HCT116 (cell line): ENCODE results near the gene DIO1. TPM values are rescaled to one million over a fixed set of nuclear protein-coding genes. Genes with fewer than 3 reads are reported as not detected.

Experiments
- ATAC-seq: fragments of 200-7000 bp; cut with Tn5 transposase; 2 replicates; pipeline ENCODE4 v1.9.1; 2020; ENCODE audit warnings: mild to moderate bottlenecking, moderate library complexity
- BruUV-seq: library from RNA; stranded (reverse); fragments of 400-500 nt; replicated peaks from 2 replicates; lab custom pipeline; 2021; lab: Mats Ljungman, UMichigan
- CTCF ChIA-PET: fragments of 300-600 bp; sonication (Branson Sonifier 250); formaldehyde crosslinking; loops from one replicate; lab custom pipeline; 2021; ENCODE audit warnings: antibody characterized with exemption; lab: Charles Lee
- POLR2A ChIA-PET: fragments of 300-600, 350-600 bp; sonication (Branson Sonifier 250); formaldehyde crosslinking; loops from one replicate; lab custom pipeline; 2021; ENCODE audit warnings: antibody characterized with exemption; lab: Charles Lee
- RAD21 ChIA-PET, 2 experiments: fragments of 300-600 bp; sonication (Branson Sonifier 250); formaldehyde crosslinking; loops; one replicate each; lab custom pipeline; 2023; ENCODE audit warnings: low total read pairs in 2 of 2; ENCODE audit not compliant: uncharacterized antibody in 2 of 2, unreplicated experiment in 2 of 2, low non-redundant PET in 1 of 2; lab: Charles Lee
- DNase-seq: peaks from one replicate; pipeline ENCODE4 v3.0.0-alpha.2; 2010; ENCODE audit warnings: low read depth, low spot score
- H2AFZ ChIP-seq: fragments of 200-600 bp; shearing (Covaris generic), sonication (generic); 2 replicates; pipeline ENCODE4 v1.6.1; 2017; ENCODE audit warnings: low read depth, mixed run types, mixed read lengths, antibody characterized with exemption, low read length; ENCODE audit not compliant: poor library complexity, severe bottlenecking
- H3K27ac ChIP-seq: 2 replicates; pipeline ENCODE4 v1.5.1; 2012; ENCODE audit warnings: low read depth, low read length
- H3K27me3 ChIP-seq: fragments of 200-600 bp; sonication (generic); 2 replicates; pipeline ENCODE4 v1.6.1; 2016; ENCODE audit warnings: mixed run types, low read length, mixed read lengths; ENCODE audit not compliant: insufficient read depth
- H3K36me3 ChIP-seq, 2 experiments: fragments of 200-500 bp in 1 of 2; fragments of 200-600 bp in 1 of 2; sonication (Bioruptor generic) in 1 of 2; sonication (generic) in 1 of 2; 2 replicates each; pipeline versions ENCODE4 v1.5.1 to v1.6.1; 2014 to 2016; ENCODE audit warnings: low read length in 2 of 2, inconsistent platforms in 1 of 2, mixed read lengths in 1 of 2, mixed run types in 1 of 2; ENCODE audit not compliant: insufficient read depth in 2 of 2, control insufficient read depth in 1 of 2
- H3K4me1 ChIP-seq, 2 experiments: fragments of 200-600 bp in 1 of 2; sonication (generic) in 1 of 2; 2 replicates each; pipeline versions ENCODE4 v1.5.1 to v1.6.1; 2012 to 2017; ENCODE audit warnings: low read length in 2 of 2, inconsistent platforms in 1 of 2, mild to moderate bottlenecking in 1 of 2, mixed read lengths in 1 of 2, mixed run types in 1 of 2, moderate library complexity in 1 of 2; ENCODE audit not compliant: insufficient read depth in 2 of 2, control insufficient read depth in 1 of 2
- H3K4me2 ChIP-seq: fragments of 200-600 bp; sonication (generic); 2 replicates; pipeline ENCODE4 v1.6.1; 2017; ENCODE audit warnings: mixed run types, low read length, mixed read lengths
- H3K4me3 ChIP-seq, 2 experiments: fragments of 200-600 bp in 1 of 2; sonication (generic) in 1 of 2; replicated peaks in 1 of 2; 2 replicates each; pipeline ENCODE4 v1.5.1; 2011 to 2016; ENCODE audit warnings: low read length in 2 of 2, control low read depth in 1 of 2, low read depth in 1 of 2, mild to moderate bottlenecking in 1 of 2, mixed read lengths in 1 of 2, mixed run types in 1 of 2
- H3K79me2 ChIP-seq: fragments of 200-600 bp; sonication (generic); 2 replicates; pipeline ENCODE4 v1.6.1; 2017; ENCODE audit warnings: mild to moderate bottlenecking, mixed run types, low read length, moderate library complexity, mixed read lengths; ENCODE audit not compliant: insufficient read depth
- H3K9ac ChIP-seq: fragments of 200-600 bp; sonication (generic); 2 replicates; pipeline ENCODE4 v1.6.1; 2016; ENCODE audit warnings: low read length, mixed read lengths
- H3K9me2 ChIP-seq: fragments of 200-600 bp; sonication (generic), shearing (Covaris generic); 2 replicates; pipeline ENCODE4 v1.6.1; 2017; ENCODE audit warnings: mixed run types, mild to moderate bottlenecking, moderate library complexity; ENCODE audit not compliant: insufficient read depth
- H3K9me3 ChIP-seq, 2 experiments: fragments of 200-500 bp in 1 of 2; fragments of 200-600 bp in 1 of 2; sonication (Bioruptor generic) in 1 of 2; sonication (generic) in 1 of 2; 2 replicates each; pipeline ENCODE4 v1.6.1; 2014 to 2017; ENCODE audit warnings: low read length in 2 of 2, mixed read lengths in 2 of 2, inconsistent platforms in 1 of 2, low read depth in 1 of 2, mild to moderate bottlenecking in 1 of 2, mixed run types in 1 of 2, moderate library complexity in 1 of 2; ENCODE audit not compliant: control insufficient read depth in 1 of 2, insufficient read depth in 1 of 2
- H4K20me1 ChIP-seq: fragments of 200-600 bp; sonication (generic), shearing (Covaris generic); 2 replicates; pipeline ENCODE4 v1.6.1; 2017; ENCODE audit warnings: mixed run types, mild to moderate bottlenecking, moderate library complexity; ENCODE audit not compliant: insufficient read depth
- CBX3 ChIP-seq: IDR thresholded peaks from 2 replicates; pipeline ENCODE4 v1.6.1; 2012; ENCODE audit warnings: low read depth
- CEBPB ChIP-seq: IDR thresholded peaks from 2 replicates; pipeline ENCODE4 v1.6.1; 2012; ENCODE audit warnings: low read depth
- EGR1 ChIP-seq: IDR thresholded peaks from 2 replicates; pipeline ENCODE4 v1.6.1; 2012; ENCODE audit warnings: low read depth
- ELF1 ChIP-seq: IDR thresholded peaks from 2 replicates; pipeline ENCODE4 v1.6.1; 2012; ENCODE audit warnings: low read depth, borderline replicate concordance
- EZH2phosphoT487 ChIP-seq: fragments of 200-600 bp; IDR thresholded peaks from 2 replicates; pipeline ENCODE4 v1.6.1; 2018; ENCODE audit warnings: antibody characterized with exemption, borderline replicate concordance
- POLR2AphosphoS5 ChIP-seq: IDR thresholded peaks from 2 replicates; pipeline ENCODE4 v1.6.1; 2011; ENCODE audit warnings: mild to moderate bottlenecking, low read depth, low read length, moderate library complexity
- SIN3A ChIP-seq: IDR thresholded peaks from 2 replicates; pipeline ENCODE4 v1.6.1; 2012; ENCODE audit warnings: low read depth
- SP1 ChIP-seq: IDR thresholded peaks from 2 replicates; pipeline ENCODE4 v1.6.1; 2012; ENCODE audit warnings: low read depth
- YY1 ChIP-seq: IDR thresholded peaks from 2 replicates; pipeline ENCODE4 v1.6.1; 2011; ENCODE audit warnings: low read length, low read depth, moderate library complexity, mild to moderate bottlenecking; ENCODE audit not compliant: insufficient replicate concordance; ENCODE audit errors: extremely low read depth
- intact Hi-C: fragments of 100-400 bp; cut with micrococcal nuclease; formaldehyde crosslinking; loops from 2 replicates; pipeline ENCODE4 v1.10.0; 2022
- total RNA-seq: library from RNA; stranded (reverse); gene quantifications from one replicate; pipeline ENCODE4 v1.2.1, GENCODE V29; 2021; ENCODE audit not compliant: unreplicated experiment
- TF ChIP-seq, protein P1 (sequence below), 3 experiments: fragments of 200-600 bp in 1 of 3; sonication (generic) in 1 of 3; IDR thresholded peaks in 2 of 3; conservative IDR thresholded peaks in 1 of 3; 2 replicates each; pipeline ENCODE4 v1.5.1; 2012 to 2017; ENCODE audit warnings: low read depth in 2 of 3, low read length in 2 of 3, antibody characterized with exemption in 1 of 3, borderline replicate concordance in 1 of 3, control low read depth in 1 of 3, mild to moderate bottlenecking in 1 of 3, mixed read lengths in 1 of 3, mixed run types in 1 of 3, moderate library complexity in 1 of 3; ENCODE audit not compliant: insufficient read depth in 1 of 3
- TF ChIP-seq, protein P2 (sequence below): IDR thresholded peaks from 2 replicates; pipeline ENCODE4 v1.6.1; 2012

DIO1 gene
- total RNA-seq, 1 experiment from 2014 or later = not detected

DNA sequence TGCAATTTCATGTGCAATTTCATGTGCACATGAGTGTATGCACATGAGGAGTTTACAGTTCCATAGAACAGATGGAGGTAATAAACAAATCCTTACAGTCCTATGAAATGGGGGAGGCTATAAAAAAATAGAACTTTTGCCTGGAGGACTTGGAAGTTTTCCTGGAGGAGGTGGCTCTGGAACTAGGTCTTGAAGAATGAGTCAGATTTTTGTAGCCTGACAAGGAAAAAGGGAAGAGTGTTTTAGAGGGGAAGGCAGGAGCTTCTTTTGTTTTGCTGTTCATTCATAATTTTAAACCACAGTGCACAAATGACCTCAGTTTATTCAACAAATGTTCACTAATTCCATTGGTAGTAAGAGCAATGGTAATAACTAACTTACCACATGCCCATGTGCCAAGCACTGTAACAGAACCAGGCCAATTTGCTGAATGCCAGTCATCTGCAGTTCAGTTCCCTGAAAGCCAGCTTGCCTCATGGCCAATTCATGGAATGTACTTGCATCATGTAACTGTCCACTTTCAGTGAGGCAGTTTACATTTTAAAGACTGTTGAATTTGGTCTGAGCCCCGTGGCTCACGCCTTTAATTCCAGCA, 2.7 kb downstream of the DIO1 start:
- no peaks in the 10 kb centered on the region for H3K79me2 ChIP-seq
- ChIA-PET POLR2A (no interaction called here), CTCF (no interaction called here), RAD21 (no interaction called here)
- H3K4me3 ChIP-seq = no peak overlapping the region
- no peak overlapping the region for H3K9ac ChIP-seq
- H2AFZ ChIP-seq = no peak overlapping the region
- no peak overlapping the region for H3K4me2 ChIP-seq
- BruUV-seq = no TSS peak
- no peak for DNase-seq
- TF ChIP-seq EZH2phosphoT487 (no peak), POLR2AphosphoS5 (no peak), SP1 (no peak), CBX3 (no peak), CEBPB (no peak), ELF1 (no peak), SIN3A (no peak), EGR1 (no peak), YY1 (no peak)
- TF ChIP-seq, protein P1, sequence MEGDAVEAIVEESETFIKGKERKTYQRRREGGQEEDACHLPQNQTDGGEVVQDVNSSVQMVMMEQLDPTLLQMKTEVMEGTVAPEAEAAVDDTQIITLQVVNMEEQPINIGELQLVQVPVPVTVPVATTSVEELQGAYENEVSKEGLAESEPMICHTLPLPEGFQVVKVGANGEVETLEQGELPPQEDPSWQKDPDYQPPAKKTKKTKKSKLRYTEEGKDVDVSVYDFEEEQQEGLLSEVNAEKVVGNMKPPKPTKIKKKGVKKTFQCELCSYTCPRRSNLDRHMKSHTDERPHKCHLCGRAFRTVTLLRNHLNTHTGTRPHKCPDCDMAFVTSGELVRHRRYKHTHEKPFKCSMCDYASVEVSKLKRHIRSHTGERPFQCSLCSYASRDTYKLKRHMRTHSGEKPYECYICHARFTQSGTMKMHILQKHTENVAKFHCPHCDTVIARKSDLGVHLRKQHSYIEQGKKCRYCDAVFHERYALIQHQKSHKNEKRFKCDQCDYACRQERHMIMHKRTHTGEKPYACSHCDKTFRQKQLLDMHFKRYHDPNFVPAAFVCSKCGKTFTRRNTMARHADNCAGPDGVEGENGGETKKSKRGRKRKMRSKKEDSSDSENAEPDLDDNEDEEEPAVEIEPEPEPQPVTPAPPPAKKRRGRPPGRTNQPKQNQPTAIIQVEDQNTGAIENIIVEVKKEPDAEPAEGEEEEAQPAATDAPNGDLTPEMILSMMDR (IDR thresholded peaks at IDR 0.05 in 2 of 3, conservative IDR thresholded peaks at IDR 0.05 in 1 of 3; ENCODE audit: borderline replicate concordance in 1 of 3, insufficient read depth in 1 of 3, low read depth in 2 of 3, low read length in 2 of 3) = no peak
- TF ChIP-seq, protein P2, sequence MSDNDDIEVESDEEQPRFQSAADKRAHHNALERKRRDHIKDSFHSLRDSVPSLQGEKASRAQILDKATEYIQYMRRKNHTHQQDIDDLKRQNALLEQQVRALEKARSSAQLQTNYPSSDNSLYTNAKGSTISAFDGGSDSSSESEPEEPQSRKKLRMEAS = no peak
- no peak for ATAC-seq
- no peaks in the 10 kb centered on the region for H3K27me3 ChIP-seq
- no peaks in the 10 kb centered on the region for H4K20me1 ChIP-seq
- H3K9me2 ChIP-seq = no peaks in the 10 kb centered on the region
- H3K9me3 ChIP-seq = no peaks in the 10 kb centered on the region
- intact Hi-C loops = no loop called here
- no peak overlapping the region for H3K27ac ChIP-seq
- peaks cover 0 to 15% of the 10 kb centered on the region in 2 experiments; a peak in 2 of 4 replicates for H3K4me1 ChIP-seq
- H3K36me3 ChIP-seq = no peaks in the 10 kb centered on the region
